ENCODE data around the gene SBK2. TPM values are rescaled to one million over a fixed set of nuclear protein-coding genes. Genes with fewer than 3 reads are reported as not detected.

Gene SBK2
- total and polyA plus RNA-seq, 9 of the 15 experiments (the other 6 are each of a cell fraction or from before 2014, with no cell fraction given), result not detected

DNA sequence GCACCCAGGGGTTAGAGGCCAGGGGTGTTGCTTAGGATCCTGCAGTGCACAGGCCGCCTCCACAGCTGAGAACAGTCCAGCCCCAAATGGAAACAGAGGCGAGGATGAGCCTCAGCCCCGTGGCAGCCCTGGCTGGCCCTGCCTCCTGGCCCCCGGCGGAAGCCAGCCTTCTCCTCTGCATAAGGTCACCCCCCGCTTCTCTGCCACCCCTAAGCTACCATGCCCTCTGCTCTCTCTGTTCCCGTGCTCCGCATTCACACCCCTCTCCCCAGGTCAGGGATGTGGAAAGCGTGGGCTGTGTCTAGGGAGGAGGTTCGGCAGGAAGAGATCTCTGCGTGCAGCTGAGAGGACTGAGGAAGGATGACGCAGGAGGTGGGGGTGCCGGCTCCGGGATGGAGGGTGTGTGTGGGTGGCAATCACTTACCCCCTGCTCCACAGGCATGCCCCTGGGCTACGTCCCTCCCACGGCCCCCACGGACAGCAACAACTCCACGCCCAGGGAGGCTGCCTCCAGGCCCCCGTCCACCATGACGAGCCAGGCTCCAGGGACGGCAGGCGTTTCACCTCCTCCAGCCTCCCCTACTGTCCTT lies 42.7 kb downstream of the SBK2 start (continued):
- TF ChIP-seq, protein P1, sequence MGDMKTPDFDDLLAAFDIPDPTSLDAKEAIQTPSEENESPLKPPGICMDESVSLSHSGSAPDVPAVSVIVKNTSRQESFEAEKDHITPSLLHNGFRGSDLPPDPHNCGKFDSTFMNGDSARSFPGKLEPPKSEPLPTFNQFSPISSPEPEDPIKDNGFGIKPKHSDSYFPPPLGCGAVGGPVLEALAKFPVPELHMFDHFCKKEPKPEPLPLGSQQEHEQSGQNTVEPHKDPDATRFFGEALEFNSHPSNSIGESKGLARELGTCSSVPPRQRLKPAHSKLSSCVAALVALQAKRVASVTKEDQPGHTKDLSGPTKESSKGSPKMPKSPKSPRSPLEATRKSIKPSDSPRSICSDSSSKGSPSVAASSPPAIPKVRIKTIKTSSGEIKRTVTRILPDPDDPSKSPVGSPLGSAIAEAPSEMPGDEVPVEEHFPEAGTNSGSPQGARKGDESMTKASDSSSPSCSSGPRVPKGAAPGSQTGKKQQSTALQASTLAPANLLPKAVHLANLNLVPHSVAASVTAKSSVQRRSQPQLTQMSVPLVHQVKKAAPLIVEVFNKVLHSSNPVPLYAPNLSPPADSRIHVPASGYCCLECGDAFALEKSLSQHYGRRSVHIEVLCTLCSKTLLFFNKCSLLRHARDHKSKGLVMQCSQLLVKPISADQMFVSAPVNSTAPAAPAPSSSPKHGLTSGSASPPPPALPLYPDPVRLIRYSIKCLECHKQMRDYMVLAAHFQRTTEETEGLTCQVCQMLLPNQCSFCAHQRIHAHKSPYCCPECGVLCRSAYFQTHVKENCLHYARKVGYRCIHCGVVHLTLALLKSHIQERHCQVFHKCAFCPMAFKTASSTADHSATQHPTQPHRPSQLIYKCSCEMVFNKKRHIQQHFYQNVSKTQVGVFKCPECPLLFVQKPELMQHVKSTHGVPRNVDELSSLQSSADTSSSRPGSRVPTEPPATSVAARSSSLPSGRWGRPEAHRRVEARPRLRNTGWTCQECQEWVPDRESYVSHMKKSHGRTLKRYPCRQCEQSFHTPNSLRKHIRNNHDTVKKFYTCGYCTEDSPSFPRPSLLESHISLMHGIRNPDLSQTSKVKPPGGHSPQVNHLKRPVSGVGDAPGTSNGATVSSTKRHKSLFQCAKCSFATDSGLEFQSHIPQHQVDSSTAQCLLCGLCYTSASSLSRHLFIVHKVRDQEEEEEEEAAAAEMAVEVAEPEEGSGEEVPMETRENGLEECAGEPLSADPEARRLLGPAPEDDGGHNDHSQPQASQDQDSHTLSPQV (IDR thresholded peaks at IDR 0.05), result no peak
- TF ChIP-seq MCM7 (IDR thresholded peaks at IDR 0.05) (no peak), CC2D1A (IDR thresholded peaks at IDR 0.05) (no peak), CTBP1 (IDR thresholded peaks at IDR 0.05; ENCODE audit: borderline replicate concordance) (peak; percentile 56; the same call in 1 of the 2 replicates), ZNF3 (CRISPR knock-in tag; IDR thresholded peaks at IDR 0.05) (no peak), FOS (IDR thresholded peaks at IDR 0.05; ENCODE audit: extremely low read depth, insufficient read length) (no peak), DPF2 (IDR thresholded peaks at IDR 0.05) (no peak), ZNF232 (CRISPR knock-in tag; IDR thresholded peaks at IDR 0.05) (no peak), ELF1 (tag; IDR thresholded peaks at IDR 0.05) (no peak), KAT8 (IDR thresholded peaks at IDR 0.05; ENCODE audit: low read depth) (no peak), ETV1 (tag; conservative IDR thresholded peaks at IDR 0.05; ENCODE audit: low read depth) (no peak; the same call in 1 of the 2 replicates), HNRNPLL (IDR thresholded peaks at IDR 0.05; ENCODE audit: low read depth, low read length, poor library complexity, severe bottlenecking) (peak; percentile 24), BACH1 (tag; IDR thresholded peaks at IDR 0.05) (no peak), CREB3 (tag; conservative IDR thresholded peaks at IDR 0.05; ENCODE audit: low read depth) (no peak), MAZ (CRISPR knock-in tag; conservative IDR thresholded peaks at IDR 0.05 in 1 of 2, IDR thresholded peaks at IDR 0.05 in 1 of 2) (peak; percentile 32 to 67; a peak in 3 of 4 replicates), ZNF609 (CRISPR knock-in tag; IDR thresholded peaks at IDR 0.05; ENCODE audit: borderline replicate concordance) (no peak), NFXL1 (CRISPR knock-in tag; IDR thresholded peaks at IDR 0.05) (no peak)
